HG03045 (cell line): Measurements from ENCODE around the gene APIP.

Experiments
- ATAC-seq: cut with Tn5 transposase; IDR thresholded peaks from one replicate; pipeline ENCODE4 v1.9.1; 2021; ENCODE audit warnings: mild to moderate bottlenecking, moderate library complexity; ENCODE audit not compliant: unreplicated experiment

The APIP gene

GRCh38 chr11:34916015-34916842, at the start of gene APIP, which contains the start of gene PDHX:
Gene APIP, minus strand, starts transcription at chr11:34916379. Its CDS starts 95 bp downstream, at chr11:34916284.
Gene PDHX, plus strand, starts transcription at chr11:34916618. Its CDS starts 38 bp downstream, at chr11:34916656.
- ATAC-seq = peak; percentile 96

- ATAC-seq = no peak
Measured at GRCh38 chr11:34964610-34965331, 48.6 kb upstream of the APIP start.

GRCh38 chr11:34963351-34963750, 47.2 kb upstream of the APIP start:
- ATAC-seq = no peak

GRCh38 chr11:34962034-34962433, 45.9 kb upstream of the APIP start:
- ATAC-seq = no peak

- no peak for ATAC-seq
Measured at GRCh38 chr11:34960277-34960676, 44.1 kb upstream of the APIP start.

GRCh38 chr11:34959770-34960169, 43.6 kb upstream of the APIP start:
- no peak for ATAC-seq

GRCh38 chr11:34957606-34958005, 41.4 kb upstream of the APIP start:
- ATAC-seq = no peak

- no peak for ATAC-seq
Measured at GRCh38 chr11:34957206-34957605, 41.0 kb upstream of the APIP start.

- no peak for ATAC-seq
Measured at GRCh38 chr11:34953955-34954354, 37.8 kb upstream of the APIP start.

GRCh38 chr11:34948696-34949095, 32.5 kb upstream of the APIP start:
- ATAC-seq = no peak

- no peak for ATAC-seq
Measured at GRCh38 chr11:34944692-34945091, 28.5 kb upstream of the APIP start.

- ATAC-seq = no peak
Measured at GRCh38 chr11:34941688-34942087, 25.5 kb upstream of the APIP start.

- ATAC-seq = no peak
Measured at GRCh38 chr11:34940026-34940677, 24.0 kb upstream of the APIP start.

- ATAC-seq = no peak
Measured at GRCh38 chr11:34938611-34939010, 22.4 kb upstream of the APIP start.

GRCh38 chr11:34936945-34937629, 20.9 kb upstream of the APIP start:
- ATAC-seq = no peak

GRCh38 chr11:34929794-34930763, 13.9 kb upstream of the APIP start:
- no peak for ATAC-seq

- no peak for ATAC-seq
Measured at GRCh38 chr11:34928960-34929680, 12.9 kb upstream of the APIP start.

- no peak for ATAC-seq
Measured at GRCh38 chr11:34928268-34928959, 12.2 kb upstream of the APIP start.

GRCh38 chr11:34926831-34927132, 10.6 kb upstream of the APIP start:
- ATAC-seq = no peak
